ENCODE measurements around the gene ZNF277. TPM values are rescaled to one million over a fixed set of nuclear protein-coding genes. Genes with fewer than 3 reads are reported as not detected.

ZNF277 gene
- total RNA-seq, 1 experiment from 2014 or later = 12.8 TPM

GRCh38 chr7:112185005-112185834 lies 21.3 kb upstream of the ZNF277 start:
- CTCF ChIA-PET = no interaction called here
- POLR2A ChIA-PET = interaction anchor here (0.7 kb wide), 1 partner anchor 38 kb away, joined by 3 read pairs; no protein-coding TSS in a partner anchor
- TF ChIP-seq CTCF (IDR thresholded peaks at IDR 0.05) (no peak), REST (IDR thresholded peaks at IDR 0.05; ENCODE audit: insufficient read depth in 1 of 2, low read depth in 2 of 2, low read length in 1 of 2) (no peak), POLR2AphosphoS5 (IDR thresholded peaks at IDR 0.05; ENCODE audit: low read depth, low read length) (no peak), SIN3A (IDR thresholded peaks at IDR 0.05; ENCODE audit: borderline replicate concordance, insufficient read depth, low read depth, low read length) (no peak), TCF7L2 (IDR thresholded peaks at IDR 0.05; ENCODE audit: low read depth, low read length) (no peak)

GRCh38 chr7:112186300-112186699 lies 20.2 kb upstream of the ZNF277 start:
- ChIA-PET POLR2A (no interaction called here), CTCF (no interaction called here)
- ATAC-seq (no peak), DNase-seq (ENCODE audit: low read depth, low spot score) (no peak)
- no peak for TF ChIP-seq CTCF (IDR thresholded peaks at IDR 0.05)
- TF ChIP-seq TCF7L2 (IDR thresholded peaks at IDR 0.05; ENCODE audit: low read depth, low read length) = no peak
- no peak for TF ChIP-seq POLR2AphosphoS5 (IDR thresholded peaks at IDR 0.05; ENCODE audit: low read depth, low read length)
- no peak for TF ChIP-seq SIN3A (IDR thresholded peaks at IDR 0.05; ENCODE audit: borderline replicate concordance, insufficient read depth, low read depth, low read length)
- TF ChIP-seq REST (IDR thresholded peaks at IDR 0.05; ENCODE audit: insufficient read depth in 1 of 2, low read depth in 2 of 2, low read length in 1 of 2) = no peak
- no peaks in the 10 kb centered on the region for H3K4me1 ChIP-seq (ENCODE audit: control insufficient read depth, insufficient read depth, low read length)
- no peak overlapping the region for H3K4me3 ChIP-seq (ENCODE audit: low read depth in 2 of 2, low read length in 2 of 2)
- H3K9me3 ChIP-seq (ENCODE audit: control insufficient read depth, insufficient read depth, low read depth, low read length) = no peaks in the 10 kb centered on the region
- no peaks in the 10 kb centered on the region for H3K27me3 ChIP-seq (ENCODE audit: control insufficient read depth, insufficient read depth, low read length)
- BruUV-seq (replicated peaks) = no TSS peak
- in situ Hi-C loops (cut with HindIII; ENCODE audit: low pct_unique_long_range_greater_than_20kb, low sequenced_read_pairs) (no loop called here), intact Hi-C loops (cut with micrococcal nuclease; ENCODE audit: unreplicated experiment) (no loop called here)
- no peaks in the 10 kb centered on the region for H3K36me3 ChIP-seq (ENCODE audit: control insufficient read depth, insufficient read depth, low read length)
- no peak overlapping the region for H3K27ac ChIP-seq (ENCODE audit: low read length)

More at GRCh38 chr7:112185005-112185834, 21.3 kb upstream of the ZNF277 start:
- intact Hi-C loops (cut with micrococcal nuclease; ENCODE audit: unreplicated experiment) = no loop called here
- DNase-seq (ENCODE audit: low read depth, low spot score) = no peak
- no peaks in the 10 kb centered on the region for H3K4me1 ChIP-seq (ENCODE audit: control insufficient read depth, insufficient read depth, low read length)
- no peak for ATAC-seq
- H3K27me3 ChIP-seq (ENCODE audit: control insufficient read depth, insufficient read depth, low read length) = no peaks in the 10 kb centered on the region
- no peak overlapping the region for H3K27ac ChIP-seq (ENCODE audit: low read length)
- H3K36me3 ChIP-seq (ENCODE audit: control insufficient read depth, insufficient read depth, low read length) = no peaks in the 10 kb centered on the region
- in situ Hi-C loops (cut with HindIII; ENCODE audit: low pct_unique_long_range_greater_than_20kb, low sequenced_read_pairs) = no loop called here
- H3K4me3 ChIP-seq (ENCODE audit: low read depth in 2 of 2, low read length in 2 of 2) = no peak overlapping the region
- no TSS peak for BruUV-seq (replicated peaks)
- no peaks in the 10 kb centered on the region for H3K9me3 ChIP-seq (ENCODE audit: control insufficient read depth, insufficient read depth, low read depth, low read length)
